ENCODE data around the gene CERS6. TPM values are rescaled to one million over a fixed set of nuclear protein-coding genes. Genes with fewer than 3 reads are reported as not detected.

Gene CERS6
- total RNA-seq, 1 experiment from 2014 or later, result 8.3 TPM

DNA sequence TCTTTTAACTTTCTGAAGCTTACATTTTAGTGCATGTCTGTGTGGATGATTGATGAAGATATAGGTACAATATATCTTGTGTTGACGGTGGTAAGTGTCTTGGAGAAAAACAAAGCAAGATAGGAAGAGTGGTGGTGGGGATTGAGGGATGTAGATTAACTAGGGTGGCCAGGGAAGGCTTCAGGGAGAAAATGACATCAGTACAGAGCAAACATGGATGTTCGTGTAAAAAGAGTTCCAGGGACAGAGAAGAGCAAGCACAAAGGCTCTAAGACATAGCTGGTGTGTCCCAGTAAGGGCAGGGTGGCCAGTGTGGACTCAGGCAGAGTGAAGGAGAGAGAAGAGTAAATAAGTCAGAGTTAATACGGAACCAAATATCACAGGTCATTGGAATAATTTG lies 2.7 kb upstream of the CERS6 start:
- Histone ChIP-seq H3K4me3 (no peak overlapping the region), H3K9me2 (ENCODE audit: insufficient read depth) (no peaks in the 10 kb centered on the region), H3K36me3 (ENCODE audit: low read depth) (no peaks in the 10 kb centered on the region), H4K20me1 (ENCODE audit: insufficient read depth) (no peaks in the 10 kb centered on the region), H3K9me3 (ENCODE audit: insufficient read depth, low read depth) (no peaks in the 10 kb centered on the region), H3K79me2 (ENCODE audit: low read depth) (peaks cover 13% of the 10 kb centered on the region; the same call in 1 of the 2 replicates), H3K27ac (no peak overlapping the region), H3K4me1 (replicated peaks; ENCODE audit: insufficient read depth) (peaks cover 9% of the 10 kb centered on the region), H3K4me2 (no peak overlapping the region), H3K27me3 (ENCODE audit: insufficient read depth, low read depth) (no peaks in the 10 kb centered on the region), H2AFZ (no peak overlapping the region), H3F3A (ENCODE audit: insufficient read depth, low read depth) (peaks cover 3% of the 10 kb centered on the region; the same call in 1 of the 2 replicates)
- TF ChIP-seq, protein P1, sequence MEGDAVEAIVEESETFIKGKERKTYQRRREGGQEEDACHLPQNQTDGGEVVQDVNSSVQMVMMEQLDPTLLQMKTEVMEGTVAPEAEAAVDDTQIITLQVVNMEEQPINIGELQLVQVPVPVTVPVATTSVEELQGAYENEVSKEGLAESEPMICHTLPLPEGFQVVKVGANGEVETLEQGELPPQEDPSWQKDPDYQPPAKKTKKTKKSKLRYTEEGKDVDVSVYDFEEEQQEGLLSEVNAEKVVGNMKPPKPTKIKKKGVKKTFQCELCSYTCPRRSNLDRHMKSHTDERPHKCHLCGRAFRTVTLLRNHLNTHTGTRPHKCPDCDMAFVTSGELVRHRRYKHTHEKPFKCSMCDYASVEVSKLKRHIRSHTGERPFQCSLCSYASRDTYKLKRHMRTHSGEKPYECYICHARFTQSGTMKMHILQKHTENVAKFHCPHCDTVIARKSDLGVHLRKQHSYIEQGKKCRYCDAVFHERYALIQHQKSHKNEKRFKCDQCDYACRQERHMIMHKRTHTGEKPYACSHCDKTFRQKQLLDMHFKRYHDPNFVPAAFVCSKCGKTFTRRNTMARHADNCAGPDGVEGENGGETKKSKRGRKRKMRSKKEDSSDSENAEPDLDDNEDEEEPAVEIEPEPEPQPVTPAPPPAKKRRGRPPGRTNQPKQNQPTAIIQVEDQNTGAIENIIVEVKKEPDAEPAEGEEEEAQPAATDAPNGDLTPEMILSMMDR (conservative IDR thresholded peaks at IDR 0.05), result no peak
- POLR2A ChIA-PET (ENCODE audit: unreplicated experiment), result no interaction called here
- BruUV-seq (replicated peaks), result no TSS peak
- DNase-seq, result no peak
- CTCF ChIA-PET, result no interaction called here
- intact Hi-C loops (cut with micrococcal nuclease; ENCODE audit: unreplicated experiment), result loop anchor here (10.0 kb wide), 1 partner anchor 231 kb away; no protein-coding TSS in a partner anchor

- no TSS peak for BruUV-seq (replicated peaks)
- Histone ChIP-seq H3K4me3 (peak overlapping the region; percentile 88), H3K27ac (no peak overlapping the region), H3K36me3 (ENCODE audit: low read depth) (no peaks in the 10 kb centered on the region), H3K79me2 (ENCODE audit: low read depth) (peaks cover 24% of the 10 kb centered on the region), H3F3A (ENCODE audit: insufficient read depth, low read depth) (peaks cover 3% of the 10 kb centered on the region; the same call in 1 of the 2 replicates), H3K9me2 (ENCODE audit: insufficient read depth) (no peaks in the 10 kb centered on the region), H3K27me3 (ENCODE audit: insufficient read depth, low read depth) (no peaks in the 10 kb centered on the region), H4K20me1 (ENCODE audit: insufficient read depth) (no peaks in the 10 kb centered on the region), H3K4me1 (replicated peaks; ENCODE audit: insufficient read depth) (peaks cover 12% of the 10 kb centered on the region), H3K4me2 (peak overlapping the region; percentile 84), H2AFZ (no peak overlapping the region; the same call in 1 of the 2 replicates), H3K9me3 (ENCODE audit: insufficient read depth, low read depth) (no peaks in the 10 kb centered on the region)
- intact Hi-C loops (cut with micrococcal nuclease; ENCODE audit: unreplicated experiment), result loop anchor here (5.0 to 10.0 kb wide), 2 partner anchors 92 to 230 kb away; no protein-coding TSS in a partner anchor
- no peak for TF ChIP-seq EZH2 (IDR thresholded peaks at IDR 0.05; ENCODE audit: low read depth)
- TF ChIP-seq, protein P1 (conservative IDR thresholded peaks at IDR 0.05), result no peak
- DNase-seq, result no peak
- CTCF ChIA-PET, result no interaction called here
- POLR2A ChIA-PET (ENCODE audit: unreplicated experiment), result no interaction called here
Observed at GRCh38 chr2:168454737-168455644, 1.1 kb upstream of the CERS6 start.

DNA sequence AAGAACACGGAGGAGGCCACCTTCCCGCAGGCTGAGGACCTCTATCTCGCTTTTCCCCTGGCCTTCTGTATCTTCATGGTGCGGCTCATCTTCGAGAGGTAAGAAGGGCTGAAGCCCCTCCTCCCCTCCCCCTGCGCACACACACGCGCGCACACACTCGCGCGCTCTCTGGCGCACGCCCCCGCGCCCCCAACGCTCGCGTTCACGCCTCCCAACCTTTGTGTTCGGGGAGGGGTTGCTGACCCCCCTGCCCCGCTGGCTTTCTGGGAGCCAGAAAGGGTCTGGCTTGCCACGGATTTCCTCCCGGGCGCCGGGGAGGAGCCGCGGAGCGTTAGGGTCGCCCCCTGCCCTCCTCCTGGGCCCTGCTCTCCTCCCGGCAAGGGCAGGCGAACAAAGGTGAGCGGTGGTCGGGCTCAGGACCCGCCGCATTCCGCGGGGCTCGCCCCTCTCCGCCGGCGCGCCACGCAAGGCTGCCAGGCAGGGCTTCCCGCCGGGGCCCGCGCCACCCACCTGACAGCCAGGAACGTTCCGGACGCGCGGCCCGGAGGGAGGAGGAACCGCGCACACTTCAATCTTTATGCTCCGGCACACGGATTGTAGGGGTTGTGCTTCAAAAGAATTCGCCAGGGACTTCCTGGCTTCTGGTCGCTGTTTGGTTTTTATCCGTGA lies 583 bp downstream of the CERS6 start:
- no peak for DNase-seq
- Histone ChIP-seq H3K4me2 (peak overlapping the region; percentile 75), H3K9me3 (ENCODE audit: insufficient read depth, low read depth) (no peaks in the 10 kb centered on the region), H3K27me3 (ENCODE audit: insufficient read depth, low read depth) (no peaks in the 10 kb centered on the region), H2AFZ (peak overlapping the region; percentile 91), H3K79me2 (ENCODE audit: low read depth) (peaks cover 24% of the 10 kb centered on the region), H3K4me3 (peak overlapping the region; percentile 88), H4K20me1 (ENCODE audit: insufficient read depth) (no peaks in the 10 kb centered on the region), H3K27ac (no peak overlapping the region), H3K9me2 (ENCODE audit: insufficient read depth) (no peaks in the 10 kb centered on the region), H3F3A (ENCODE audit: insufficient read depth, low read depth) (peaks cover 3% of the 10 kb centered on the region; the same call in 1 of the 2 replicates), H3K36me3 (ENCODE audit: low read depth) (no peaks in the 10 kb centered on the region), H3K4me1 (replicated peaks; ENCODE audit: insufficient read depth) (peaks cover 12% of the 10 kb centered on the region)
- intact Hi-C loops (cut with micrococcal nuclease; ENCODE audit: unreplicated experiment), result loop anchor here (5.0 to 10.0 kb wide), 2 partner anchors 91 to 228 kb away; no protein-coding TSS in a partner anchor
- POLR2A ChIA-PET (ENCODE audit: unreplicated experiment), result no interaction called here
- TF ChIP-seq, protein P1 (conservative IDR thresholded peaks at IDR 0.05), result no peak
- TF ChIP-seq EZH2 (IDR thresholded peaks at IDR 0.05; ENCODE audit: low read depth), result no peak
- CTCF ChIA-PET, result interaction anchor here (0.7 kb wide), 1 partner anchor 232 kb away, joined by 4 read pairs; no protein-coding TSS in a partner anchor
- BruUV-seq (replicated peaks), result no TSS peak
